GM19351 (cell line): ENCODE results near the gene NGF.

Experiments
- ATAC-seq: cut with Tn5 transposase; IDR thresholded peaks from one replicate; pipeline ENCODE4 v1.9.1; 2021; ENCODE audit warnings: mild to moderate bottlenecking, moderate library complexity; ENCODE audit not compliant: unreplicated experiment

Gene NGF

DNA sequence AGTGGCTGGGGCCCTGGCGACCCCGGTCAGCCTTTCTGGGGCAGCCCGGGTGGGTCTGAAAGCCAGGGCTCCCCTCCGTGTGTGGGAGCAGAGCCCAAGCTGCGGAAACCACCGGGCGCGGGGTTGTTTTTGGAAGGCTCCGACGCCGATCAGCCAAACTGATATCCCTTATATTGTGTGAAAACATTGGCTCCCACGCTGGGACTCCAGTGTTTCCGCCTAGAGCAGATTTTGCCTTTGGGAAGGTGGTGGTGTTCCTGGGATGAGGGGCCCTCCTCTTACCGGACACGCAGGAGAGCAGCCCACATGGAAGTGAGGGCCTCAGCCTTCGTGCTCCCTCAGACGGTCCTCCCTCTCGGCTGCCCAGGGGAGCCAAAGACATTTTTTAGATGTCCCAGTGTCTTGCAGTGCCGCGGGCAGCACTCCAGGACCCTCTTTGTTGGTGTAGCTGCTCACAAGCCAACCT lies 54.3 kb downstream of the NGF start:
- ATAC-seq: no peak

DNA sequence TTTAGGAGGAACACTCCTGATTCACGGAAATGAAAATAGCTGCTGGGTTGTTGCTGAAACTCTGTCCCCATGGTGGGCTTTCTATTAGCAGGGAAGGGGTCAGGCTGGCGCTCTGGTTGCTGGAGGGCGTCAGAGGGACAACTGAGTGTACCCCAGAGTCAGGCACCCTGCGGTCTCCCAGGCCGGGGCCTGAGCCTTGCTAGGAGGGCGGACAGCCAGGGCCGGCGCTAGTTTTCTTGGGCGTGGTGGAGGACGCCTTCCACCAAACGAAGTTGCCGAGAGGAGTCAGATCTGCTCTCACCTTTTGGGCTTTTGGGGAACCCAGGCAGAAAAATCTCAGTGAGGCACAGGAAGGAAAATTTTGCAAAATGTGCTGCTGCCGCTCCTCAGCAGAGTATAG lies 54.8 kb downstream of the NGF start:
- ATAC-seq: no peak

DNA sequence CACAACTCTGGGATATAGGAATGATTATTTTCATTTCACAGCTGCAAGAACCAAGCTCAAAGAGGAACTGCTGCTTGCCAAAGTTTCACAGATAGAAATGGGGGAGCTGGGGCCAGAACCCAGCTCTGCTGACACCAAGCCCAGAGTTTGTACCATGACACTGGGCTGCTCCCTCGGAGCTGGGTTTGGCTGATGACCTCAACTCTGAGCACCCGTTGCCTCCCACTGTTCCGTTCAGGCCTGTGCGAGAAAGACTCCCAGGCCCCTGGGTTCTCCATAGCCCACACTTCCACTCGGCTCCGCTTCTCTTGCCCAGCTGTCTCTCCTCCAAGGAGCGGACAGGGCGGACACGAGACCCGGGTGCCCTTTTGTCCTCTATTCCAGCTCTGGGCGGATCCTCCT lies 55.2 kb downstream of the NGF start:
- ATAC-seq: no peak

DNA sequence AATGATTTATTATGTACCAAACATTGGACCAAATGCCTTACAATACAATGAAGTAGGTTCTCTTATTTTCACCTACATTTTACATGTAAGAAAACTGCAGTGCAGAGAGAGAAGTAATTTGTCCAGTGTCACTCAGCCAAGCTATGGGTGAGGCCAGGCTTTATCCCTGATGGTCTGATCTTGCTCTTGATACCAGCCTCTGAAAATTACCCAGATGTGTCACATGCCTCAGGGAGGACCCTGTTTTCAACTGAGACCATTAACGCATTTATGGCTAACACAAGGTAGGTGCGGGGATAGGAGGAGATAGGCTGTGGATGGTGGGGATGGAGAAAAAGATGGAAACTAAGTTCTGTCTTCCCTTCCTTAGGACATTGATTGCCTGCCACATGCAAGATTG lies 56.9 kb downstream of the NGF start:
- ATAC-seq: no peak

DNA sequence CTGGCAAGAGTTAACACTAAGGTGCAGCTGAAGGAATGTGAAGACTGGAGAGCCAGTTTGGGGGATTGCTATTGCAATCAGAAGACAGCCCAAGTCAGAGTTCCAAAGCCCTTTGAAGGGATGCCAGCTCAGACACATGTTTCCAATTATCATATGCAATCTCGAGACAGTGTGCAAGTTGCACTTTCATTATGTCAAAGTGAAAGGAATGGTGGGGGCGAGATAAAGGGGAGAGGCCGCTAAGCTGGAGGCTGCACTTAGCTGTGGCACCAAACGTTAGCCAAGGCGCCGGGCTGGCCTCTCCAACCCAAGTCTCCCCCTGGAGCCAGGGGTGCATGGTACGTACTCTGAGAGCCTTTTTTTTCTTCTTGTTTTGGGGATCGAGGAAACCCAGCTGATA lies 58.0 kb downstream of the NGF start:
- no peak for ATAC-seq

DNA sequence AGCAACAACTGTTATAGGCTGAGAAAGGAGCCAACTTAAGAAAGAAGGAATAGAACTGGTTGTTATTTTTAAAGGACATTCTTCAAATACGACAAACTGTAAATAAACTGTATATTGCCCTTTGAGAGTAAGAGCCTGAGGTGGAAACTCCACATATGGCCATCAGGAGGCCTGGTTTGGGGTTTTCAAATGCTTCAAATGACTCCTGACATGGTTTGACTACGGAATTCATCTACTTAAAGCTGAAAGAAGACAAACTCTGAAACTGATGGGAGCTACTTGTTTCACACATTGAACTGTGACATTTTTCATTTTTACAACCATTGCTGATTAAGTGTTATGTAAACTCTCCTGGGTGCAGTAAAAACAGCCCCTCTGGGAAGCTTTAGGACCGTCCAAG lies 59.8 kb downstream of the NGF start:
- ATAC-seq: no peak

DNA sequence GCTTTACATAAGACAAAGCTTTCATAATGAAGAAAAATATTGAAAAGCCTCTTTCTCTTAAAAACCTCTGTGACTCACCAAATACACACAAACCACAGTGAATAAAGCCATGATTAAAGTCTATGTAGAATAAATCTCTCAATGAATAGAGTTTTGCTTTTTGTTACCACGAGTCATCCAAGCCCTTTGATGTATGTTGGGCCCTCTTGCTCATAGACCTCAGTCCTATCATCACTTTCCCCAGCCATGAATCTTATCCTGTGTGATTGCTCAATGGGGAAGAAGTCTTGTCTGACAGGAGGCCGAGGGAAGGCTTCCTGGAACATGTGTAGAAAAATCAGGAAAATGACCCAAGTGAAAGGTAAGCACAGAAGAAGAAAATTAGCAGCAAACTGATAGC lies 60.8 kb downstream of the NGF start:
- ATAC-seq: no peak

DNA sequence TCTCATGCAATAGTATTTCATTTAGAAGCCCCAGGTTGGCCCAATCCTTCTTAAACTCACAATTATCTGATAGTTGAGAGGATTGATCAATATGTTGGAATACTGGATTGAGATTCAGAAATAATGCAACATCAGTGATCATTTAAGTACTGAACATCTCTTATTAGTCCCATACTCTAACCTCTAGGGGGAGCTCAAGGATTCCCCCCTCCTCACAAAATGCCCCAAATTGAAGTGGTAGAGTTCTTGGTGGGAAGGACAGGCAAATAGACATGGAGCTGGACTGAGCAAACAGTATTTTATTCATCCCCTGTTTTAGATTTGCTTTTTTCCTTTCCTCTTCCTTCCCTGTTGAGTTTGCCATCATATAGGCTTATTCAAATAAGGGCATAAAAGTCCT lies 62.8 kb downstream of the NGF start:
- ATAC-seq: no peak

DNA sequence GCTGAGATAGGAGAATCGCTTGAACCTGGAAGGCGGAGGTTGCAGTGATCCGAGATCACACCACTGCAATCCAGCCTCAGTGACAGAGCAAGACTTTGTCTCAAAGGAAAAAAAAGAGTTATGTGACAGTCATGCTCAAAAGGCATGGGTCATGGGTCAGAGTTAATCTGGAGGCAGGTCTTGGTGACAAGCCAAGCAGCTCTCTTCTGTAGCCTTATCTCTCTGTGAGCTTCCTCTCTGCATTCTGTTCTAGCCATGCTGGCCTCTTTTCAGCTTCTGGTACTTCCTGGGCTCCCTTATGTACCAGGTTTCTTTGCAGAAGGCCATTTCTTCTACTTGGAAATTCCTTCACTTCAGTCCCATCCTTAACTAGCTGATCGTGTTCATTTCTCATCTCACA lies 63.6 kb downstream of the NGF start:
- no peak for ATAC-seq

DNA sequence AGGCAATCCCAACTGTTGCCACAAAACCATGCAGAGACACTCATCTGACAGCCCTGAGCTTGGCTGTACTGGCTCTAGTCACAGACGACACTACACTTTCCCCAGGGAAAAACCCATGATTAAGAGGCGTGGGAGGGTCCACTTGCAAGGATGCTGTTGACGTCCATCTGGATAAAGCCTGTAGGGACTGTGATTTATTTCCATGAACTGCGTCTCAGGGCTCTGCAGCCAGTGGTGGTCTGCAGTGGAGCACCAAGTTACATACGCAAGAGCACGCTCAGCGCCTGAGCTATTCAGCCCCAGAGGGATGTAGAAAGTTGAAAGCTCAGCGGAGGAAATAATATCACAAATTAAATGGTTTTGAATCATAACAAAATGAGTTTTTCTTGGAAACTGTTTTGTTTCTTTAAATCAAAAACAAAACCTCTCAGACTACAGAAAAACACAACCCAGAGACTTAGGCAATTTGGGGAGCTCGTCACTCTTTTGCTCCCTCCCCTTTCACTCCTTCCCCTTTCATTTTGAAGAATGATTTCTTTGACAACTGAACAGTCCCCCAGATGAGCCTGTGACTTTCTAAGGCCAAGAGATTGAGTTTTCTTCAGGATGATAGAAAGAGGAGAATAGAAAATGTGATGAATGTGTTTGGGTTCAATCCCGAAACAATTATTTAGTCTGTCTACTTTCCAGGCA lies 71.2 kb downstream of the NGF start:
- no peak for ATAC-seq

DNA sequence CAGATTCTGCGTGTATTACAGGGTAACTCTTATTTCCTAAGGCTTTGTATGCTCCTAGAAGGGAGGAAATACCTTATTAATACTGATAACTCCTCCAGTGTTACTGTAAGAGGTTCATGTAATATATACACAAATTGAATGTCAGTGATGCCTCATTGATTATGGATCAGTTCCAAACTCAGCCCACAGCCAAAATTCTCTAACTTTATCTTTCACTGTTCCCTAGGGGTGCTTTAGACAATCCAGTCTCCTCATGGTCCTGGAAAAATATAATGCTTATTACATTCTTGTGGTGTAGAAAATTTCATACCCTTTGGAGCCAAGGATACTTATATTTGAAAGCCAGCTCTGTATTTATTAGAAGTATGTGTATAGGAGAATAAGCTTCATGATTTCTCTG lies 73.0 kb downstream of the NGF start:
- ATAC-seq: no peak

DNA sequence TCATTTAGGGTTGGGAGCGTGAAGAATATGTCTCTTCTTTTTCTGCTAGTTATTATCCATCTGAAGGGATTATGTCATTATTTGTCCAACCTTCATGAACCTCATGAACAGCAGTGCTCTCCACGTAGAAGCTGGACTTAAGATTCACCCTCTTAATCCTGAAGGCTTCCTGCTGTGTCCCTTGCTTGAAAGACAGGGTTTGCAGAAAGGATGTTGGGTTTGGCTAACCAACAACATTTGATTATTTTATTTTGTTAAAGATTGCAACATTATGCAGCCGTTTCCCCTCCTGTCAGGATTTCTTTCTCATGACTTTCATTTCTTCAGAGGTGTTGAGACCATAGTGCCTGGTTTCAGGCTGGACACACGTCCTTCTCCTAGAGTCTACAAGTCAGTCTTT lies 75.2 kb downstream of the NGF start:
- ATAC-seq: no peak

DNA sequence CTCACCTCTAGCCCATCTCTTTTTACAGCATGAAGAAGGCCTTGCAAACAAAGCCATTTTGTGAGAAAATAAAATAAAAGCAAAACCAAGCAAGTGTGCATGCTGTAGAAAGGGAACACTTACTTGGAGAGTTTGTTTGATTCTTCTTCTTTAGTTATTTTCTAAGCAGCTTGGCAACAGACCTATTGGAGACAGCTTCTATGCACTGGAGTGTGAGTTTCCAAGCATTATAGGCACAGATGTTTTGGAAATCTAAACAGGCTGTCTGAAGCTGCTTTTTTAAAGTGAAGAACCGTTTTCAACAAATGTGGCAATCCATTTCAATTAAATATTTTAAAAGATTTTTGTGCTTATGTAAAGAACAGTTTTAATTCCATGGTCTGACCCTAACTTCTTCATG lies 76.6 kb downstream of the NGF start:
- ATAC-seq: no peak

DNA sequence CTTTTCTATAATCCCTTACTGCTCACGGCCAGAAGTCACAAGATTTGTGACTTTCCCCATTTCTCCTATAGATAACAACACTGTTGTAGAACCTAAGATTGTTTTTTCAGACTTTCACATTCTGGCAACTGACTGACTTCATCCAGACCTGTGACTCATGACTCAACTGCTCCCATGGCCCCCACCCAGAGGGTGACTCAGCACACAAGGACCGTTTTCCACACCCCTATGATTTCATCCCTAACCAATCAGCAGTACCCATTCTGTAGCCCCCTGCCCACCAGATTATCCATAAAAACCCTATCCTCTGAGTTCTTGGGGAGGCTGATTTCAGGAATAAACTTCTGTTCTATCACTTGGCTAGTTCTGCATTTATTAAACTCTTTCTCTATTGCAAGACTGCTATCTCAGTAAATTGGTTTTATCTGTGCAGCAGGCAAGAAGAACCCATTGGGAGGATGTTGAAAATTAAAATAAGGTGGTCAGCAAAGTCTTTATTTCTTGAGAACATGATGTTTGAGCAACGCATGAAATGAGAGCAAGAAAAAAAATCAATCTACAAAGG lies 79.7 kb downstream of the NGF start:
- ATAC-seq: no peak

DNA sequence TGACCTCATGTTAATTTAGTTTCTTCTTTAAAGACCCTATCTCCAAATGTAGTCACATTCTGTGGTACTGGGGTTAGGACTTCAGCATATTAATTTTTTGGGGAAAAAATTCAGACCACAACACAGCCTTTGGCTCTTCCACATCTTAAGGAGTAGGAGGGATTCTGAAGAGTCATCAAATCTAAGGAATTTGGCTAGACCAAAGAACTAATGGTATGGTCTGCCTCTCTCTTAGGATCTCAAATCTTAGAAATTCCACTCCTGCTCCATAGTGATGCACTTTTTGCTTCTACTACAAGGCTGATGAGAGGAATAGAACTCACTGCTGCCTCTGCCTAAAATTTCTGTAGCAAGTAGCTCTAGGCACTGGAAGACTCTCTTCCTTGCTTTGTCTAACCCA lies 80.5 kb downstream of the NGF start:
- no peak for ATAC-seq

DNA sequence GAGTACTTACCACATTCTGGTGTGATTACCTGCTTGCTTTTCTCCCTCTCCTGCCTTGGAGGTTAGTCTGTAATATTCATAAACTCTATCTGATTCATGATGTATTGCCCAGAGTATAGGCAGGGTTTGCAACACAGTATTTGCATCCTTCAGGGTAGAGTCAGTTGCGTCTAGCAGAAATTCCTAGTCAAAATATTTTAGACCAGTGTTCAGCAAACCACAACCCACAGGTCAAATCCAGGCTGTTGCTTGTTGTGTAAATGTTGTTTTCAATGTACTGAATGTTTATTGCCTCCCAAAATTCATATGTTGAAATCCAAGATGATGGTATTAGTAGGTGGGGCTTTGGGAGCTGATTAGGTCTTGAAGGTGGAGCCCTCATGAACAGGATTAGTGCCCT lies 82.9 kb downstream of the NGF start:
- ATAC-seq: no peak

DNA sequence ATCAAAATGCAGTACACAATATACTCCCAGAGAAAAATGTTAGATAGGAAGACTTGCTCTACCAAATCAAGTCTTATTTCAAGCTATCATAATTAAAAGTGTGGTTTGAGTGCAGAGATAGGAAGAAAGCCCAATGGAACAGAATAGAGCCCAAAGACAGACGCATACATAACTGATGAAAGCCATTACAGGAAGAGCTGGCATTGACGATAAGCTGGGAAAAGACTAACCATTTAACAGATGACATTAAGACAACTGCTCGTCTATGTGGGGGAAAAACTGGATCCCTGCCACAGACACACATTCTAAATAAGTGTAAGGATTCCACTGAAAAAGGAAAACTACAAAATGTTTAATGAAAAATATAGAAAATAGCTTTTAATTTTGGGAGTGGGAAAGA lies 85.5 kb downstream of the NGF start:
- no peak for ATAC-seq

DNA sequence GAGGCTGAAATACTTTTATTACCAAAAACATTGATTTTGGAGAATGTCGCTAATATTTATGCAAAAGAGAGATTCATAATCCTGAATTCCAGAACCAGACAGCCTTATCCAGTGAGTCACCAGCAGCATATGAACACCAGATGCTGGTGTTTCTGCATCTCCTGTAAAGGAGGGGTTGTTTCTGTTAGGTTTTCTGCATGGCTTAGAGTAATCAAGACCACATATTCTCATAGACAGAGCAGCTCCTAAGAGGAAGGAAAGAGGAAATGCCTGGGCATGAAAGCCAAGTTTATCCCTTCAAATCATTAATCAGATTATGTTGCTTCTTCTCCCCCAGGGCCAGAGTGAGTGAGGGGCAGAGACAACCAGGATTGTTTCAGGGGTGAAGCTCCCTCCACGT lies 86.2 kb downstream of the NGF start:
- ATAC-seq: no peak

DNA sequence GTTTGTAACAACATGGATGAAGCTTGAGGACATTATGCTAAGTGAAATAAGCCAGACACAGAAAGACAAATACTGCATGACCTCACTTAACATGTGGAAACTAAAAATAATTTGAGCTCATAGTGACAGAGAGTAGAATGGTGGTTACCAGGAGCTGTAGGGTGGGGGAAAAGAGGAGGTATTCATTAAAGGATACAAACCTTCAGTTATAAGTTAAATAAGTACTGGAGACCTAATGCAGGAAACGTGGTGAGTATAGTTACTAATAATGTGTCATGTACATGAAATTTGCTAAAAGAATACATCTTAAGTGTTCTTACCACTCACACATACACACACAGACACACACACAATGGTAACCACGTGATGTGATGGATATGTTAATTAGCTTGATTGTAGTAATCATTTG lies 86.7 kb downstream of the NGF start:
- no peak for ATAC-seq

DNA sequence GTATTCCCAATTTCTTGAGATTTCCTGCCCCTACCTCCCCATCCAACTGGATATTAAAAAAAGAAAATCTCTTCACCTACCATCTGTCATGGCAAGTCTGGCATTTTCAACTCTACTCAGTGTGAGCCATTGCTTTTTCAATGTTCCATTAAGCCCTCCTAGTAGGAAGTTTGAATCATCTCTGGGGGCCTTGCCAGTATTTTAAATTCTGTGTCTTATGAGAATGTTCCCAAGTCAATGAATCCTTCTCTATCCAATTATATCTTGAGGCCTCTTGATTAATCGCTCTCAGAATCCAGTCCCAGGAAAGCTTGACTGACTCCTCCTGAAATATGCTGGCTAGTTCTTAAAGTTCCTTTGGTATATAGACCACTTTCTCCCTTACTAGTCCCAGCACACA lies 91.5 kb downstream of the NGF start:
- no peak for ATAC-seq

DNA sequence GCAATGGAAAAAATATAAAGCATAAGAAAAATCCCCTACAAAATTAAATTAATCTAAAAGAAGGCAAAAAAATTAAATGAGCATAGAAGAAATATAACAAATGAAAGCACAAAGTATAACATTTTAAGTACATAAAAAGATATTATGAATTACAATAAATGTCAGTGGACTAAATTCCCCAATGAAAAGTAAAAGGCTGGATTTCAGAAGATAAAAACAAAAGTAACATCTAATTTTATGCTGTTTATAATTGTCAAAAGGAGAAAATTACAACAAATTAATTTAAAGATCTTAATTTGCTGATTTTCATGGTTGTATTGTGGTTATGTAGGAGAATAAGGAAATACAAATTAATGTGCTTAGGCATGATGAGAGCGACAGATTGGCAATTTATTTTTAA lies 92.8 kb downstream of the NGF start:
- no peak for ATAC-seq

DNA sequence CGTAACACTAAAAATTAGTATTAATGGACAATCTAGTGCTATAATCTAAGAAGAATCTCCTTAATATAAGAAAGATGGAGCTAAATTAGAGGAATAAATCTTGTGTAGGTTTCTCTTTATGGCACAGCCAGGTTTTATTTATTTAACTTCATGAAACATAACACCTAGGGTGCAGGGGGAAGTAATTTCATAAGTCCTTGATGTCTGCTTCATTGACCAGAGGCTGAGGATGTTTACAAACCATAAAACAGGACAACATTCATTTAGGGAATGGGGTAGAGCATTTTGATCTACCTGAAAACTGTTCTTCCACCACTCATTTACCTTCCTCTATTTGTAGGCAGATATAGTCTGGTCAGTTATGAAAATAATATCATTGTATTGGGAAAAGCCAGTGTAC lies 95.5 kb downstream of the NGF start:
- no peak for ATAC-seq

DNA sequence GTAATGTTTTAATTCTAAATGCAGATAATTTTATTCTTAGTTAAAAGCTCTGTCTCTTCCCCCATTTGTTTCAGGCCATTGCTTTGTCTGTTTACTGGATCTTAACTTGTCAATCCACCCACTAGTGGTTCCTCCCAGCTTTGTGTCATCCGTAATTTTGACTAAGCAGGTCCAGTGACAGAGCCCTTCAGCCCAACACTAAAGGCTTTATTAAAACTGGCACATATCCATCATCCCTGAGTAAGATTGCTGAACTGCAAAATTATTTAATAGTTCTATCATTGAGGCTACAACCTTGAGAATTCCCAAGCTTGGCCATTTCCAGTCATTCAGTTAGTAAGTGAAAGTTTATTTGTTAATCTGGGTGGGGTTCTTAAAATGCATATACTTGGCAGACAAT lies 96.7 kb downstream of the NGF start:
- ATAC-seq: no peak
